SIG-M5 treated with dmso at 0.1 percent for 504 hours (cell line): Measurements from ENCODE around the gene FAM184B.
A peak's percentile ranks its signal among the peaks of the same experiment; 100 is the strongest.
"Not testable (repeated sequence)": the region's sequence is repeated elsewhere in the genome, so short reads cannot be mapped to it uniquely, and the experiment has no call there.

Source experiments
- DNase-seq: peaks from one replicate; lab custom pipeline; 2025; ENCODE audit not compliant: unreplicated experiment; lab: John Stamatoyannopoulos, UW

The FAM184B gene

GRCh38 chr4:17690135-17690534, 91.3 kb downstream of the FAM184B start:
- DNase-seq = no peak

- no peak for DNase-seq
Measured at GRCh38 chr4:17688011-17688441, 93.4 kb downstream of the FAM184B start.

GRCh38 chr4:17687237-17687857, 94.1 kb downstream of the FAM184B start:
- no peak for DNase-seq

GRCh38 chr4:17684648-17685047, 96.8 kb downstream of the FAM184B start:
- DNase-seq = not testable (repeated sequence)

GRCh38 chr4:17682222-17682566, 99.2 kb downstream of the FAM184B start:
- no peak for DNase-seq

- no peak for DNase-seq
Measured at GRCh38 chr4:17681281-17682221, 99.9 kb downstream of the FAM184B start.

- DNase-seq = no peak
Measured at GRCh38 chr4:17680559-17681280, 100.7 kb downstream of the FAM184B start.

GRCh38 chr4:17670423-17670822, 111.0 kb downstream of the FAM184B start:
- no peak for DNase-seq

GRCh38 chr4:17667653-17668201, 113.7 kb downstream of the FAM184B start:
- DNase-seq = no peak

- DNase-seq = no peak
Measured at GRCh38 chr4:17667253-17667652, 114.2 kb downstream of the FAM184B start.

GRCh38 chr4:17665852-17666251, 115.6 kb downstream of the FAM184B start:
- DNase-seq = no peak

- no peak for DNase-seq
Measured at GRCh38 chr4:17665346-17665745, 116.1 kb downstream of the FAM184B start.

- peak; percentile 34 for DNase-seq
Measured at GRCh38 chr4:17664755-17665154, 116.7 kb downstream of the FAM184B start.

GRCh38 chr4:17662694-17663093, 118.7 kb downstream of the FAM184B start:
- no peak for DNase-seq

- not testable (repeated sequence) for DNase-seq
Measured at GRCh38 chr4:17659196-17659595, 122.2 kb downstream of the FAM184B start.

GRCh38 chr4:17657849-17658248, 123.6 kb downstream of the FAM184B start:
- DNase-seq = no peak

- no peak for DNase-seq
Measured at GRCh38 chr4:17657090-17657489, 124.3 kb downstream of the FAM184B start.

- DNase-seq = no peak
Measured at GRCh38 chr4:17654701-17655100, 126.7 kb downstream of the FAM184B start.

- DNase-seq = no peak
Measured at GRCh38 chr4:17650406-17650805, 131.0 kb downstream of the FAM184B start.

GRCh38 chr4:17647927-17648326, 133.5 kb downstream of the FAM184B start:
- DNase-seq = no peak

GRCh38 chr4:17647176-17647806, 134.1 kb downstream of the FAM184B start:
- DNase-seq = no peak
